GM23338 (cell line): Measurements from ENCODE around the gene DENND2C. TPM values are rescaled to one million over a fixed set of nuclear protein-coding genes. Genes with fewer than 3 reads are reported as not detected.

Experiments used
- ATAC-seq: fragments of 200-7000 bp; cut with Tn5 transposase; 3 replicates; pipeline ENCODE4 v1.9.1; 2020
- DNase-seq: peaks from one replicate; pipeline ENCODE4 v3.0.0-alpha.2; 2015; ENCODE audit warnings: low spot score
- H2AFZ ChIP-seq: fragments of 200-600 bp; sonication (generic); 2 replicates; pipeline ENCODE4 v1.8.0; 2016; ENCODE audit warnings: antibody characterized with exemption, mild to moderate bottlenecking, moderate library complexity
- H3F3A ChIP-seq: fragments of 200-600 bp; sonication (generic); replicated peaks from 2 replicates; pipeline ENCODE4 v1.8.0; 2017; ENCODE audit warnings: antibody characterized with exemption, mixed run types, low read depth
- H3K27ac ChIP-seq: fragments of 200-600 bp; sonication (generic); 2 replicates; pipeline ENCODE4 v1.6.1; 2016; ENCODE audit warnings: low read depth
- H3K27me3 ChIP-seq: fragments of 200-600 bp; sonication (generic); 2 replicates; pipeline ENCODE4 v1.8.0; 2016; ENCODE audit warnings: mild to moderate bottlenecking, mixed run types, moderate library complexity; ENCODE audit not compliant: insufficient read depth
- H3K36me3 ChIP-seq: fragments of 200-600 bp; sonication (generic); 2 replicates; pipeline ENCODE4 v1.8.0; 2016; ENCODE audit warnings: mild to moderate bottlenecking; ENCODE audit not compliant: insufficient read depth
- H3K4me1 ChIP-seq: fragments of 200-600 bp; sonication (generic); 2 replicates; pipeline ENCODE4 v1.8.0; 2016; ENCODE audit warnings: mild to moderate bottlenecking, moderate library complexity; ENCODE audit not compliant: insufficient read depth
- H3K4me2 ChIP-seq: fragments of 200-600 bp; sonication (generic); 2 replicates; pipeline ENCODE4 v1.7.1; 2017; ENCODE audit warnings: mixed run types
- H3K4me3 ChIP-seq: fragments of 200-600 bp; sonication (generic); 2 replicates; pipeline ENCODE4 v1.6.1; 2016; ENCODE audit warnings: mixed run types
- H3K79me2 ChIP-seq: fragments of 200-600 bp; sonication (generic); replicated peaks from 2 replicates; pipeline ENCODE4 v1.8.0; 2017; ENCODE audit warnings: mild to moderate bottlenecking; ENCODE audit not compliant: insufficient read depth
- H3K9me2 ChIP-seq: fragments of 200-600 bp; sonication (generic); 2 replicates; pipeline ENCODE4 v1.8.0; 2017; ENCODE audit not compliant: insufficient read depth
- H4K20me1 ChIP-seq: fragments of 200-600 bp; sonication (generic); replicated peaks from 2 replicates; pipeline ENCODE4 v1.8.0; 2017; ENCODE audit warnings: mild to moderate bottlenecking; ENCODE audit not compliant: insufficient read depth
- H3K27ac Mint-ChIP-seq: 2 replicates; pipeline ENCODE4 v1.8.0; 2020; ENCODE audit warnings: inconsistent platforms, mild to moderate bottlenecking, moderate library complexity, mixed read lengths
- H3K27me3 Mint-ChIP-seq: 3 replicates; pipeline ENCODE4 v1.8.0; 2022; ENCODE audit warnings: low read depth, mild to moderate bottlenecking, moderate library complexity, mixed read lengths, inconsistent platforms; ENCODE audit not compliant: insufficient read depth, poor library complexity
- H3K36me3 Mint-ChIP-seq: 3 replicates; pipeline ENCODE4 v1.8.0; 2021; ENCODE audit warnings: low read depth, mild to moderate bottlenecking, inconsistent platforms, moderate library complexity, mixed read lengths
- H3K4me1 Mint-ChIP-seq: 3 replicates; pipeline ENCODE4 v1.8.0; 2020; ENCODE audit warnings: mild to moderate bottlenecking, inconsistent platforms, mixed read lengths
- H3K4me3 Mint-ChIP-seq: 3 replicates; pipeline ENCODE4 v1.8.0; 2021; ENCODE audit warnings: moderate library complexity, mild to moderate bottlenecking, inconsistent platforms, mixed read lengths
- H3K9me3 Mint-ChIP-seq: 3 replicates; pipeline ENCODE4 v1.8.0; 2020; ENCODE audit warnings: moderate library complexity, mild to moderate bottlenecking, inconsistent platforms, mixed read lengths
- CTCF ChIP-seq, 2 experiments: fragments of 200-600 bp in 1 of 2; sonication (generic) in 1 of 2; conservative IDR thresholded peaks; 2 replicates each; pipeline versions ENCODE4 v1.5.1 to v1.6.1; 2016 to 2017; ENCODE audit warnings: antibody characterized with exemption in 2 of 2, low read depth in 2 of 2, mild to moderate bottlenecking in 2 of 2, moderate library complexity in 1 of 2
- EZH2 ChIP-seq: fragments of 200-600 bp; sonication (generic); IDR thresholded peaks from one replicate; pipeline ENCODE4 v1.8.0; 2017; ENCODE audit warnings: antibody characterized with exemption, mild to moderate bottlenecking, low read depth; ENCODE audit not compliant: unreplicated experiment
- EZH2phosphoT487 ChIP-seq: fragments of 200-600 bp; sonication (generic); IDR thresholded peaks from one replicate; pipeline ENCODE4 v1.8.1; 2018; ENCODE audit warnings: antibody characterized with exemption; ENCODE audit not compliant: unreplicated experiment
- JUNB ChIP-seq: IDR thresholded peaks from one replicate; pipeline ENCODE4 v1.6.1; 2016; ENCODE audit warnings: antibody characterized with exemption; ENCODE audit not compliant: unreplicated experiment
- REST ChIP-seq: IDR thresholded peaks from one replicate; pipeline ENCODE4 v1.6.1; 2018; ENCODE audit warnings: antibody characterized with exemption; ENCODE audit not compliant: unreplicated experiment
- ZNF114 ChIP-seq: fragments of 250-450 bp; sonication (Bioruptor Pico); IDR thresholded peaks from 2 replicates; pipeline ENCODE4 v1.5.0; 2020; ENCODE audit warnings: mild to moderate bottlenecking, moderate library complexity
- ZNF331 ChIP-seq: fragments of 250-450 bp; sonication (Bioruptor Pico); IDR thresholded peaks from 2 replicates; pipeline ENCODE4 v1.5.0; 2020; ENCODE audit warnings: low read depth, mild to moderate bottlenecking, moderate library complexity
- ZNF462 ChIP-seq: fragments of 250-450 bp; sonication (Bioruptor Pico); IDR thresholded peaks from 2 replicates; pipeline ENCODE4 v1.5.0; 2020; ENCODE audit warnings: mild to moderate bottlenecking, moderate library complexity
- polyA plus RNA-seq: library from polyadenylated mRNA; unstranded; fragments of >200 nt; fragmentation: Nextera tagmentation; extraction: Ambion mirVana; gene quantifications from 2 replicates; pipeline ENCODE4 v1.2.1, GENCODE V29; 2016
- total RNA-seq: library from RNA; depleted of rRNA; stranded (reverse); fragments of >200 nt; shearing (Covaris generic); gene quantifications from 2 replicates; pipeline ENCODE4 v1.2.3, GENCODE V29; 2014

Gene DENND2C
- total and polyA plus RNA-seq, 2 experiments from 2014 or later = 4.1 to 7.0 TPM

- no peak for TF ChIP-seq ZNF462 (CRISPR knock-in tag)
- no peak for TF ChIP-seq JUNB
- no peak for TF ChIP-seq ZNF114 (CRISPR knock-in tag)
- no peak for TF ChIP-seq ZNF331
- TF ChIP-seq EZH2phosphoT487 = no peak
- 0 out of 4 replicates have a peak, but pooled peaks of 1 of the 2 experiments have one; percentile 16 for TF ChIP-seq CTCF (conservative IDR thresholded peaks at IDR 0.05; ENCODE audit: low read depth in 2 of 2)
These were observed 49.4 kb downstream of the DENND2C start (continued) for GRCh38 chr1:114620419-114620818.

GRCh38 chr1:114618606-114619005 lies 51.2 kb downstream of the DENND2C start:
- ATAC-seq = no peak
- Histone ChIP-seq H3F3A (no peaks in the 10 kb centered on the region), H3K9me2 (no peaks in the 10 kb centered on the region), H4K20me1 (no peaks in the 10 kb centered on the region), H3K4me1 (no peaks in the 10 kb centered on the region), H3K4me3 (no peak overlapping the region), H3K27ac (no peak overlapping the region), H3K36me3 (no peaks in the 10 kb centered on the region), H3K4me2 (no peak overlapping the region), H3K27me3 (no peaks in the 10 kb centered on the region), H3K79me2 (no peaks in the 10 kb centered on the region), H2AFZ (no peak overlapping the region)
- no peak overlapping the region for H3K4me3 Mint-ChIP-seq
- no peaks in the 10 kb centered on the region for H3K27me3 Mint-ChIP-seq
- no peaks in the 10 kb centered on the region for H3K4me1 Mint-ChIP-seq
- no peak overlapping the region for H3K27ac Mint-ChIP-seq
- H3K36me3 Mint-ChIP-seq = no peaks in the 10 kb centered on the region
- DNase-seq = no peak
- H3K9me3 Mint-ChIP-seq = no peaks in the 10 kb centered on the region
- TF ChIP-seq EZH2phosphoT487 (no peak), REST (no peak), ZNF114 (CRISPR knock-in tag) (no peak), ZNF331 (no peak), JUNB (no peak), EZH2 (no peak)
